ENCODE data around the gene SPRY2.

SPRY2 gene, protein sequence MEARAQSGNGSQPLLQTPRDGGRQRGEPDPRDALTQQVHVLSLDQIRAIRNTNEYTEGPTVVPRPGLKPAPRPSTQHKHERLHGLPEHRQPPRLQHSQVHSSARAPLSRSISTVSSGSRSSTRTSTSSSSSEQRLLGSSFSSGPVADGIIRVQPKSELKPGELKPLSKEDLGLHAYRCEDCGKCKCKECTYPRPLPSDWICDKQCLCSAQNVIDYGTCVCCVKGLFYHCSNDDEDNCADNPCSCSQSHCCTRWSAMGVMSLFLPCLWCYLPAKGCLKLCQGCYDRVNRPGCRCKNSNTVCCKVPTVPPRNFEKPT

DNA sequence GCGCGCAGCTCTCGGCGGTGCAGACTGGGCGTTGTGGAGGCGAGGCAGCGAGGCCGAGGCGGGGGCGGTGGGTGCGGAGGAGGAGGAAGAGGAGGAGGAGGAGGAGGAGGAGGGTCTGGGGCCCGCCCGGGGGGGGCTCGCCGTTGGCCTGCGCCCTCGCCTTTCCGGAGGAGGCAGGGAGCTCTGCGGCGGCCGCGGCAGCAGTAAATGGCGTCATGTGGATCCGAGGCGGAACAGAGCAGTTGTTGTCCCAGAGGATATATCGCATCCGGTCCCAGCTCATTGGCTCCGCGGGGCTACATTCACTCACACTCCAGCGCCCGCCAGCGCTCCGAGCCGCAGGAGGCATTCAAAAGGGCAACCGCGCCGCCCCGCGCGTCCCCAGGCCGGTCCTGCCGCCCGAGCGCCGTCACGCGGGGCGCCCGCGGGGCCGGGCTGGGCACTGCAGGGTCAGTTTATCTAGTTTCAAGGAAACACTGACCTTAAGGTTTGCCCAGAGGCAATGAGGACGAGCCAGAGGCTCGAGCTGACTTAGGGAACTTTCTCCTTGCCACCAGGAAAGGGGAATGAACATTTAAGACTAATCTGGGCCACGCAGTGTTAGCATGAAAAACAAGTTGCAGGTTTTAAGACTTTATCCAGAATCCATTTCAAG lies at the start of gene SPRY2:
Gene SPRY2 (minus strand): TSS at position 26 of the 655 bp plus-strand sequence. CDS start 3,421 bp downstream, outside the sequence.
- no peak for TF ChIP-seq CTCF (IDR thresholded peaks at IDR 0.05)
- DNase-seq (ENCODE audit: low spot score), result peak; percentile 97
- Histone ChIP-seq H3K4me3 (peak within 1 kb of the TSS; percentile 73), H3K27ac (peak within 1 kb of the TSS; percentile 97 to 98)

DNA sequence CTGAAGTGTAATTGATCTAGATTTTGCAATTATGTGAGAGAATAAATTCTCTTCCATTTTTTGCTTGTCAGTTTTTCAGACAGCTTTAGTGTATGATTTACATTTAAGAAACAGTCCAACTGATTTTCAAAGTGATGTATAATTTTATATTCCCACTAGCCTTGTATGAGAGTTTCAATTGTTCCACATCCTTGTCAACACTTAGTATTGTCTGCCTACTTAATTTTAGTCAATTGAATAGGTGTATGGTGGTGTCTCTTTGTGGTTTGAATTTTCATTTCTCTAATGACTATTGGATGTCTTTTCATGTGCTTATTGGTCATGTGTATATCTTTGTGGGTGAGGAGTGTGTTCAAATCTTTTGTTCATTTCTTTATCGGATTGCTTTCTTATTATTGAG lies 49.4 kb upstream of the SPRY2 start:
- TF ChIP-seq CTCF (IDR thresholded peaks at IDR 0.05), result no peak
- Histone ChIP-seq H3K27ac (no peak overlapping the region), H3K4me3 (no peak overlapping the region)
- no peak for DNase-seq (ENCODE audit: low spot score)

GRCh38 chr13:80389073-80390038 lies 48.4 kb upstream of the SPRY2 start:
- TF ChIP-seq CTCF (IDR thresholded peaks at IDR 0.05), result no peak
- no peak for DNase-seq (ENCODE audit: low spot score)
- no peak overlapping the region for H3K4me3 ChIP-seq
- H3K27ac ChIP-seq, result peak overlapping the region; percentile 21 to 41

GRCh38 chr13:80388506-80388905 lies 47.6 kb upstream of the SPRY2 start:
- TF ChIP-seq CTCF (IDR thresholded peaks at IDR 0.05), result no peak
- H3K4me3 ChIP-seq, result no peak overlapping the region
- no peak overlapping the region for H3K27ac ChIP-seq
- DNase-seq (ENCODE audit: low spot score), result no peak

GRCh38 chr13:80386592-80386991 lies 45.7 kb upstream of the SPRY2 start:
- Histone ChIP-seq H3K27ac (no peak overlapping the region), H3K4me3 (no peak overlapping the region)
- TF ChIP-seq CTCF (IDR thresholded peaks at IDR 0.05), result no peak
- no peak for DNase-seq (ENCODE audit: low spot score)

DNA sequence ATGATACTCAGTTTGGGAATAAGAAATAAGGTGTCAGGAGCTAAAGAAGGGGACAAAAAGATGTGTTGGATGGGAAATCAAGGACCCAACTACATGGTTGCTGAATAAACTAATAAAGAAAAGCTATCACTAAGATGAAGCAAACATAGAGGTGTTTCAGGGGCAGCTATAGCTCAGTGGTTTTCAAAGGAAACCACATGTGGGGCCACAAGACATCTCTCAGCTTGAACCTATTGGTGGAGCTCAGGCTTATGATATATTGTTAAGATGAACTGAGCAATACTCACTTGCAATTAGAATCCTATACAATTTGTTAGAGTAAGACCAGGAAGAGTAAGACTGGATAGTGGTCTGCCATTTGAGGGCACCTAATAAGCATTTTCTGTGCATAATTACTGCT lies 45.1 kb upstream of the SPRY2 start:
- Histone ChIP-seq H3K27ac (no peak overlapping the region), H3K4me3 (no peak overlapping the region)
- no peak for TF ChIP-seq CTCF (IDR thresholded peaks at IDR 0.05)
- no peak for DNase-seq (ENCODE audit: low spot score)

Measured in coronary artery (tissue), 2 donors.